ENCODE measurements around the gene TM4SF1. TPM values are rescaled to one million over a fixed set of nuclear protein-coding genes. Genes with fewer than 3 reads are reported as not detected.

Gene TM4SF1
- total and polyA plus RNA-seq, 2 donors from 2014 or later = 101 to 173 TPM

DNA sequence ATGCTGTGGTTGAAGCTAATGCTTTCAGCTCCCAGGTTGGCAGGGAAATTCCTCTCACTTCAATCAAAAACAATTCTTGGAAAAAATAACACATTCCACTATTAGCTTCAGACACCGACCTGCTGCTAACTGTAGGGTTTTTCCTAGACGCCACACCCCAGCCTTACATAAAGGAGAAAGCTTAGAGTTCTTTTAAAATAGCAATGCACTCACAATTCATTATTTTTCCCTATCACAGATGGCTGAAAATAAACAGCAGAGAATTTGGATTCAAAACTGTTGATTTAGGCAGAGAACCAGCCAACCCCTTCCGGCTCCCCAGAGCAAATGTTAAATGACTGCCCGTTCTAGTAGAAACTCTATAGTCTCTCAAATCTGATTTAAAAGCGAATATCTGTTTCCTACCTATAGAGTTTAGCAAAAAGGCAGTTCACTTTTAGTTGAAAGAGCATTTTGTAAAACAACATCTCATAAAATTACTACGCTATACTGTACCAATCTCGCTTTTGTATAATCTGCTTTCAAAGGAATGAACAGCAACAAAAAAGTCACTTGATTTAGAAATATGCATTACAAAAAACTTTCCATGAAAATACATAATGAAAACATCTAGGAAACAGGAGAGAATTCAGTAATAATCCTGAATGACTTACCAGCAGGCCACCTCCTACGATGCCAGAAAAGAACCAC lies 586 bp downstream of the TM4SF1 start:
- Histone ChIP-seq H3K4me1 (ENCODE audit: control insufficient read depth in 2 of 3, insufficient read depth in 2 of 3, low read depth in 1 of 3, low read length in 3 of 3) (peaks cover 0 to 5% (median 0%) of the 10 kb centered on the region in 3 donors), H3K9me3 (ENCODE audit: control insufficient read depth in 2 of 3, insufficient read depth in 1 of 3, low read length in 3 of 3) (no peaks in the 10 kb centered on the region), H3K4me3 (ENCODE audit: low read length in 3 of 3) (peak overlapping the region; percentile 51 to 80 (median 52)), H3K9ac (ENCODE audit: low read length in 3 of 3) (peak overlapping the region in 2 of 3 donors; percentile 58 to 87), H3K27me3 (ENCODE audit: control insufficient read depth, insufficient read depth, low read length) (no peaks in the 10 kb centered on the region), H3K27ac (ENCODE audit: low read depth in 2 of 2, low read length in 2 of 2) (peak overlapping the region; percentile 74 to 89), H3K36me3 (ENCODE audit: control insufficient read depth in 2 of 3, insufficient read depth in 3 of 3, low read length in 3 of 3) (no peaks in the 10 kb centered on the region)
- no peak for FAIRE-seq
- no peak for TF ChIP-seq CTCF (IDR thresholded peaks at IDR 0.05; ENCODE audit: borderline replicate concordance, extremely low read depth, insufficient read depth)
- intact Hi-C loops (cut with DNase I) = no loop called here
- DNase-seq = peak in 2 of 5 donors; percentile 42 to 63

GRCh38 chr3:149375501-149376196 lies 1.8 kb downstream of the TM4SF1 start:
- no peak overlapping the region for H3K27ac ChIP-seq (ENCODE audit: low read depth in 2 of 2, low read length in 2 of 2)
- FAIRE-seq = no peak
- intact Hi-C loops (cut with DNase I) = no loop called here

DNA sequence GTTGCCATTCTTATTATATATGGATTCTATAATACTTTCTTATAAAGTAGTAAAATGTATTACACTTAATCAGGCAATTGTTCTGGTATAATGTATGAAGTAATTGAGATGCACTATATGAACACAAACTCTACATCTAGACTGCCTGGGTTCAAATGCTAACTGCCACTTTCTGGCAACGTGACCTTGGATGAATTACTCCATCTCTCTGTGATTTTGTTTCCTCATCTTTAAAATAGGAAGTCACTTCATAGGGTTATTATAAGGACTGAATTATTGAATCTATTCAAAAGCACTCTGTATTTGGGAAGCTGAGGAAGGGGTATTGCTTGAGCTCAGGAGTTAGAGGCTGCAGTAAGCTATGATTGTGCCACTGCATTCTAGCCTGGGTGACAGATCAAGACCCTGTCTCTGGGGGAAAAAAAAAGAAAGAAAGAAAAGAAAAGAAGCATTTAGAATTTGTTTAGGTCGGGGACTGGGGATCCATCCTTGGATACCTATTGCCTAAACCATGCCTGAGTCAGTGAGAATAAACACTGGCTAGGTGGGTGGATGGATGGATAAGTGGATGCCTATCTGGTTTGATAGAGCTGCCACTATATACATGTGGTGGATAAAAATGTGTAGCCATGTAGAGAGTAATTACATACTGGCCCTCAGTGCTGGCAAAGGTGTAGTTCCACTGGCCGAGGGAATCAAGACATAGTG lies 2.5 kb downstream of the TM4SF1 start:
- intact Hi-C loops (cut with DNase I) = no loop called here
- peak overlapping the region in 2 of 3 donors; percentile 5 to 80 for H3K4me3 ChIP-seq (ENCODE audit: low read length in 3 of 3)
- DNase-seq (no peak), FAIRE-seq (no peak)
- H3K36me3 ChIP-seq (ENCODE audit: control insufficient read depth in 2 of 3, insufficient read depth in 3 of 3, low read length in 3 of 3) = peaks cover 0 to 8% (median 0%) of the 10 kb centered on the region in 3 donors
- no peaks in the 10 kb centered on the region for H3K9me3 ChIP-seq (ENCODE audit: control insufficient read depth in 2 of 3, insufficient read depth in 1 of 3, low read length in 3 of 3)
- H3K27ac ChIP-seq (ENCODE audit: low read depth in 2 of 2, low read length in 2 of 2) = no peak overlapping the region
- H3K9ac ChIP-seq (ENCODE audit: low read length in 3 of 3) = no peak overlapping the region
- no peaks in the 10 kb centered on the region for H3K27me3 ChIP-seq (ENCODE audit: control insufficient read depth, insufficient read depth, low read length)
- TF ChIP-seq CTCF (IDR thresholded peaks at IDR 0.05; ENCODE audit: borderline replicate concordance, extremely low read depth, insufficient read depth) = no peak
- H3K4me1 ChIP-seq (ENCODE audit: control insufficient read depth in 2 of 3, insufficient read depth in 2 of 3, low read depth in 1 of 3, low read length in 3 of 3) = peaks cover 0 to 10% (median 0%) of the 10 kb centered on the region in 3 donors

More at GRCh38 chr3:149375501-149376196, 1.8 kb downstream of the TM4SF1 start:
- H3K4me3 ChIP-seq (ENCODE audit: low read length in 3 of 3) = peak overlapping the region; percentile 5 to 80 (median 18)
- peaks cover 0 to 9% (median 0%) of the 10 kb centered on the region in 3 donors for H3K4me1 ChIP-seq (ENCODE audit: control insufficient read depth in 2 of 3, insufficient read depth in 2 of 3, low read depth in 1 of 3, low read length in 3 of 3)
- TF ChIP-seq CTCF (IDR thresholded peaks at IDR 0.05; ENCODE audit: borderline replicate concordance, extremely low read depth, insufficient read depth) = no peak
- no peaks in the 10 kb centered on the region for H3K9me3 ChIP-seq (ENCODE audit: control insufficient read depth in 2 of 3, insufficient read depth in 1 of 3, low read length in 3 of 3)
- H3K27me3 ChIP-seq (ENCODE audit: control insufficient read depth, insufficient read depth, low read length) = no peaks in the 10 kb centered on the region
- no peak overlapping the region for H3K9ac ChIP-seq (ENCODE audit: low read length in 3 of 3)
- H3K36me3 ChIP-seq (ENCODE audit: control insufficient read depth in 2 of 3, insufficient read depth in 3 of 3, low read length in 3 of 3) = peaks cover 0 to 8% (median 0%) of the 10 kb centered on the region in 3 donors
- DNase-seq = no peak
